ENCODE data around the gene CCL13. TPM values are rescaled to one million over a fixed set of nuclear protein-coding genes. Genes with fewer than 3 reads are reported as not detected.

The CCL13 gene
- total and polyA plus RNA-seq, 8 donors = 0.65 to 29.5 (median 12.0) TPM; not detected in 4

- TF ChIP-seq POLR2A (IDR thresholded peaks at IDR 0.05) (no peak), EP300 (IDR thresholded peaks at IDR 0.05) (no peak), POLR2AphosphoS5 (IDR thresholded peaks at IDR 0.05) (no peak)
- TF ChIP-seq, protein P1, sequence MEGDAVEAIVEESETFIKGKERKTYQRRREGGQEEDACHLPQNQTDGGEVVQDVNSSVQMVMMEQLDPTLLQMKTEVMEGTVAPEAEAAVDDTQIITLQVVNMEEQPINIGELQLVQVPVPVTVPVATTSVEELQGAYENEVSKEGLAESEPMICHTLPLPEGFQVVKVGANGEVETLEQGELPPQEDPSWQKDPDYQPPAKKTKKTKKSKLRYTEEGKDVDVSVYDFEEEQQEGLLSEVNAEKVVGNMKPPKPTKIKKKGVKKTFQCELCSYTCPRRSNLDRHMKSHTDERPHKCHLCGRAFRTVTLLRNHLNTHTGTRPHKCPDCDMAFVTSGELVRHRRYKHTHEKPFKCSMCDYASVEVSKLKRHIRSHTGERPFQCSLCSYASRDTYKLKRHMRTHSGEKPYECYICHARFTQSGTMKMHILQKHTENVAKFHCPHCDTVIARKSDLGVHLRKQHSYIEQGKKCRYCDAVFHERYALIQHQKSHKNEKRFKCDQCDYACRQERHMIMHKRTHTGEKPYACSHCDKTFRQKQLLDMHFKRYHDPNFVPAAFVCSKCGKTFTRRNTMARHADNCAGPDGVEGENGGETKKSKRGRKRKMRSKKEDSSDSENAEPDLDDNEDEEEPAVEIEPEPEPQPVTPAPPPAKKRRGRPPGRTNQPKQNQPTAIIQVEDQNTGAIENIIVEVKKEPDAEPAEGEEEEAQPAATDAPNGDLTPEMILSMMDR (IDR thresholded peaks at IDR 0.05) = no peak
- Histone ChIP-seq H3K9me3 (no peaks in the 10 kb centered on the region), H3K27me3 (peaks cover 0 to 6% (median 0%) of the 10 kb centered on the region in 3 donors), H3K27ac (no peak overlapping the region), H3K4me1 (no peaks in the 10 kb centered on the region), H3K36me3 (no peaks in the 10 kb centered on the region), H3K4me3 (no peak overlapping the region)
- no peak for DNase-seq
- WGBS, 5 donors = 24 to 46% (median 42%) methylated on average over 2 of the region's 2 CpGs
- intact Hi-C loops (cut with DNase I; ENCODE audit: low total_unique reads) = no loop called here
Observed at GRCh38 chr17:34398990-34399389, 42.7 kb downstream of the CCL13 start.

DNA sequence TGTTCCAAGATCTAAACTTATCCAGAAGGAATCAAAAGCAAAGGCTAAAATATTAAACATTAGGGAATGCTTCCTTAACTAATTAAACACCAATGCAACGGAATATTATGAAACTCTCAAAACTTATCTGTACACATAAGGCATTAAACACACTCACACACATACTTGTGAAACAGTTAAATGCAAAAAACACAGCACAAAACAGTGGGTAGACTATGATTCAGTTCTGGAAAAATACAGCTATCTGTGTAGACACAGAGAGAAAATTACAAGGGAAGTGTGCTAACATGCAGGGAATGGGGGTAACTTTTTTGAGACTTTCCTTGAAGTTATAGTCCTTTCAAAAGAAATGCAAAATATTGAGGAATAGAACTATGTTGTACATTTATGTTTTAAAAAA, 43.4 kb downstream of the CCL13 start:
- Histone ChIP-seq H3K27me3 (peaks cover 0 to 6% (median 0%) of the 10 kb centered on the region in 3 donors), H3K27ac (no peak overlapping the region), H3K9me3 (no peaks in the 10 kb centered on the region), H3K4me1 (no peaks in the 10 kb centered on the region), H3K36me3 (no peaks in the 10 kb centered on the region), H3K4me3 (no peak overlapping the region)
- DNase-seq = no peak
- TF ChIP-seq, protein P1 (IDR thresholded peaks at IDR 0.05) = no peak
- TF ChIP-seq POLR2AphosphoS5 (IDR thresholded peaks at IDR 0.05) (no peak), EP300 (IDR thresholded peaks at IDR 0.05) (no peak), POLR2A (IDR thresholded peaks at IDR 0.05) (no peak)
- 30 to 52% (median 43%) methylated on average over 1 of the region's 1 CpG for WGBS, 5 donors
- intact Hi-C loops (cut with DNase I; ENCODE audit: low total_unique reads) = no loop called here

DNA sequence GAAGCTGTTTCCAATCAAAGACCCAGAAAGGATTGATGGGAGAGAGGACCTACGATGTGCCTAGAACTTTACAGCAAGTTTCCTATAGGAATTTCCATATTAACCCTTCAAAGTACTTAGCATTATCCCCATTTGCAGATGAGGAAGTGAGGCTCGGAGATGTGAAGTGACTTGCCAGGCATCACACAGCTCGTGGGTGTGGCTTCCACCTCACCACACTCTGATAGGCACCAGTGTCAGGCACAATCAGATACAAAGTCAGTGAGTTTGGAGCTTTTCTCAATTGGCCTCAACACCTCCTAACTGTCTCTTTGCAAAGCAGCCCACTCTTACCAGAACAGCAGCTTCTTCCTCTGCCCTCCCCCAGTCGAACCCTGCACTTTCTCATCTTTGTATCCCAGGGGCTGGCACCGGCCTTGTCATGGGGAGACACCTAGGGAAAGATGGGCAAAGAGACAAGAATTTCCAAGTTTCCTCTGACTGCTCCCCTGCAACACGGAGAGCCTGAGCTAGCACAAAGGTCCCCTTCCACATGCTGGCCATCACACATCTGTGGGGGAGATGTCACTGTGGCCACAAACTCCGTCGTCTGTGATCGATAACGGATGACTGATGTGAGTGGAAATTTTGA, 44.1 kb downstream of the CCL13 start:
- 62 to 68% (median 67%) methylated on average over 10 of the region's 10 CpGs for WGBS, 5 donors
- Histone ChIP-seq H3K4me3 (no peak overlapping the region), H3K36me3 (no peaks in the 10 kb centered on the region), H3K27ac (no peak overlapping the region), H3K27me3 (peaks cover 0 to 6% (median 0%) of the 10 kb centered on the region in 3 donors), H3K9me3 (no peaks in the 10 kb centered on the region), H3K4me1 (no peaks in the 10 kb centered on the region)
- intact Hi-C loops (cut with DNase I; ENCODE audit: low total_unique reads) = no loop called here
- TF ChIP-seq, protein P1 (IDR thresholded peaks at IDR 0.05) = no peak
- TF ChIP-seq POLR2AphosphoS5 (IDR thresholded peaks at IDR 0.05) (no peak), EP300 (IDR thresholded peaks at IDR 0.05) (no peak), POLR2A (IDR thresholded peaks at IDR 0.05) (no peak)
- no peak for DNase-seq

GRCh38 chr17:34401165-34401564, 44.9 kb downstream of the CCL13 start:
- H3K4me3 ChIP-seq = no peak overlapping the region
- DNase-seq = no peak
- H3K27ac ChIP-seq = no peak overlapping the region
- H3K9me3 ChIP-seq = no peaks in the 10 kb centered on the region
- H3K36me3 ChIP-seq = no peaks in the 10 kb centered on the region
- 79 to 85% (median 82%) methylated on average over 5 of the region's 5 CpGs for WGBS, 5 donors
- intact Hi-C loops (cut with DNase I; ENCODE audit: low total_unique reads) = no loop called here
- no peak for TF ChIP-seq POLR2AphosphoS5 (IDR thresholded peaks at IDR 0.05)
- TF ChIP-seq, protein P1 (IDR thresholded peaks at IDR 0.05) = no peak
- no peak for TF ChIP-seq POLR2A (IDR thresholded peaks at IDR 0.05)
- TF ChIP-seq EP300 (IDR thresholded peaks at IDR 0.05) = no peak
- no peaks in the 10 kb centered on the region for H3K4me1 ChIP-seq
- H3K27me3 ChIP-seq = peaks cover 0 to 6% (median 0%) of the 10 kb centered on the region in 3 donors
